Stimulated activated CD4-positive, alpha-beta T cell treated with anti-CD3 and anti-CD28 coated beads, Interleukin-15, amount 100 ng/mL, for 48 hours (primary cell): Measurements from ENCODE around the gene BFSP2.

Experiments used
- DNase-seq, 2 donors: peaks; one replicate each; pipeline ENCODE4 v3.0.0-alpha.2; 2020; ENCODE audit warnings: low read depth in 2 of 2

The BFSP2 gene

DNA sequence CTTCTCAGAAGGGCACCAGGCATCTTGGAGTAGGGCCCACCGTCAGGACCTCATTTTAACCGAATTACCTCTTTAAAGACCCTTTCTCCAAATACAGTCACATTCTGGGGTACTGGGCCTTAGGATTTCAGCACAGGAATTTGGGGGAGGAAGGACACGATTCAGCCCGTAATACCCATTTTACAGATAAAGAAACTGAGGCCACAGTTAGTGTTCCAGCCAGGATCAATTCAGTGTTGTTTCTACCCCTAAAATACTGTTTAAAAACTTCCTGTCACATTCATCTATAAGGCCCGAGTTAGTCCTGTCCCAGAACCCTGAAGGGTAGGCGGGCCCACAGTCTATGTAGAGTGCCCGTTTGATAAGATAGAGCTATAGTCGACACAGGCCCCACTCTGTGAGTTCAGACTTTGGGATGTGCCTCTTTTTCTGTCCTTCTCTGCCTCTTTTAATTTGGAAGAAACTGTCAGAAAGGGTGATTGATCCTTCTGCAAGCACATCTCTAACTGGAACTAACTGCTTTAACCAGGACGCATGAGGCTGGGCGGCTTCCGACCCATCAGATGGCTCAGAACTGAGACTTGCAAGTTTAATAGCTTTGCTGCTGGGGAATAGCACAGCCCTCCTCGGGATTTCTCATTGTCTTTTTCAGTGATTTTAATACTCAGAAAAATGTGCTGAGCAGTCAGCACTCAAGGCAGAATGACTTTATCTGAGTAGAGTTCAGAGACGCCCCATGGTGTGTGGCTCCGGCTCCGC, 19.5 kb downstream of the BFSP2 start:
- no peak for DNase-seq

DNA sequence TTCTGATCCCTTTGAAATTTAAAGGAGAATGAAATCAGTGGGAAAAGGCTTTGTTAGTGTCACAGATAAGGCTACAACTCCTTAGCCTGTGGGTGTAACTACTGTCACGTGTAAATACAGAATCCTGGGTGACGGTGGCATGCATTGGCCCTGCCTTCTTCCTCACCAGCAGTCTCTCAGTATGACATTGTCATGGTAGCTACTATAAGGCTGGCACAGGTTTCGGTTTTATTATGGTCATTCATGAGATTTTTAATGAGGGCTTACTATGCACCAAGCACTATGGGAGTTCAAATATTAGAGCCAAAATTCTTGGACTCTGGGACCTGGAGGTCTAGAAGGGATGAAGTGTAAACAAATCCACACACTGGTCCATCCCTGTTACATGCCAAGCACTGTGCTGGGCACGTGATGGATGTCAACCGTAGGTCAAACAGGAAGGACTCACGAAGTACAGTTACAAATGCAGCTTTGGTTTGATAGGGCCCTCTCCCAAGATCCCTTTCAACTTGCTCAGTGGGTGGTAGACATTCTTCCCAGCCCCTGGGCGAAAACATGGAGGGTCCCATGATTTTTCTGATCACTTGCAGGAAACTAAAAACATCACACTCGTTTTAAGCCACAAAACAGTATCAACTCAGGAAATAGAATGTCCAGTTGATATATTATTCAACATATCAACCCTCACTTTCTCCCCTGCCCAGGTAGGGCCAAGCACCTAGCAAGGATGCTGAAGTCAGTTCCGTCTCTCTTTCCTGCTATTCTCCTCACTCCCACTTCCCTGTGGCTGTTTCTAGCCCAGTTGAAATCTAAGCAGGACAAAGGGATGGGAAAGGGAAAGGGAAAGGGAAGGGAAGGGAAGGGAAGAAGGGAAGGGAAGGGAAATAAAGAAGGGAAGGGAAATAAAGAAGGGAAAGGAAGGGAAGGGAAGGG, 25.3 kb downstream of the BFSP2 start:
- no peak for DNase-seq

GRCh38 chr3:133425898-133426297, 26.0 kb downstream of the BFSP2 start:
- no peak for DNase-seq

DNA sequence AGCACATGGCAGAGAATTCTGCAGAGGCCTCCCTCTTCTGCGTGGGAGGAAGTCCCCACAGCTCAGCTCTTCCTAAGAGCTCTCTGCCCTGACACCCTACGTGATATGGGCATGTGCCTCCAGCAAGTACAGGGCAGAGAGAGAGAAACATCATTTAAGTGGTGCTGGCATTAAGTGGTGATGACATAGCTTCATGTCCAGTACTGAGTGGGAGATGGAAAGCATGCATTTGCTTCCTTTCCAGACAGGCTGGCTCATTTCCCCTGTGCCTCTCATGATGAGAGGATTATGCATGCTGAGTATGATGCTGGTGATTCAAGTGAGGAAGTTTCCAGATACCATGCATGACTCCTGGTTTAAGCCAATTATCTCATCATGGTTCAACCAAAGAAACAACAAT, 26.9 kb downstream of the BFSP2 start:
- no peak for DNase-seq

DNA sequence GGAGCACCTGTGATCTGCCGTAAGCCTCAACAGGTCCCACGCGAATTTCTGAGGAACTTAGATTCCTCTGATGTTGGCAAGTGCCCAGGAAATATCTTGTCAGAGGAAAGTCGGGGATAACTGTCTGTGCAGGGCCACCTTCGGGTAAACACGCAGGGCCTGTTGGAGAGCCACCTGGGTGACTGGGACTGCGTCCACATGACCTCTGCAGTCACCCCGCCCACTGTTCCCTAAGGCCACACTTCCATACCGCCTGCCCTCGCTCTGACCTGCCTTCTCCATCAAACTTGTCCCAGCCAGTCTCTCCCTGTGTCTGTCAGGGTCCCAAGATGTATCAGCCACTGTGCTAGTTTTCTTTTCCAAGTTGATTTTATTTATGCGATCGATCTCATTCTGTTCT, 28.7 kb downstream of the BFSP2 start:
- no peak for DNase-seq

GRCh38 chr3:133429063-133429462, 29.2 kb downstream of the BFSP2 start:
- no peak for DNase-seq

DNA sequence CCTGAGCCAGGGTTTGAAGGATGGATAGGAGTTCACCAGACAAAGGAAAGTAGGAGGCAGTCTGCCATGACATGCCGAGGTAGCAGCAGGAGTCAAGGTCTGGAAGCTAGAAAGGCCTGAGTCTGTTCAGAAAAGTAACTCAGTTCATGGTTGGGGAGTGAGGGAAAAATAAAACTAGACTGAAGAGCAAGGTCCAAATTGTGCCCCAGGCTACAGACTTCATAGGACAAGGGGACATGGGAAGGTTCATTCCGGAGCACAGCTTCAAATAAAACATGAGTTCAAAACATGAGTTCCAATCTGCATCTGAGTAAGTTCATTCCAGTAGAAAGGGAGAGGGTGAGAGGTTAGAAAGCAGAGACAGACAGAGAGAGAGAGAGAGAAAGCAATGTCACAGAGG, 39.7 kb downstream of the BFSP2 start:
- no peak for DNase-seq

GRCh38 chr3:133440652-133441051, 40.8 kb downstream of the BFSP2 start:
- DNase-seq, result no peak

GRCh38 chr3:133441867-133442270, 42.0 kb downstream of the BFSP2 start:
- DNase-seq, result no peak

DNA sequence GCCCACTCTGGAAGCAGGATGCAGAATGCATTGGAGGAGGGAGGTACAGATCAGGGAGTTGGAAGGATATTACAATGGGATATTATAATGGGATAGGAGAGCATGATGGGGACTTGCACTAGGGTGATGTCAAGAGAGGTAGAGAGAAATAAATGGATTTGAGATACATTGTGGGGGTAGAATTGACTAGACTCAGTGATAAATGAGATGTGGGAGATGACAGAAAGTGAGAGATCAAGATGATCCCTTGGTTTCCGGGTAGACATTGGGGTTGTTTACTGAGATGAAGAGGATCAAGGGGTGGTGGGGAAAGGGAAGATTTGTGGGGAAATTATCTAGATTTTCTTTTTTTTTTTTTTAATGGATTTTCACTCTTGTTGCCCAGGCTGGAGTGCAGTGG, 42.7 kb downstream of the BFSP2 start:
- DNase-seq, result no peak

GRCh38 chr3:133443649-133444422, 44.0 kb downstream of the BFSP2 start:
- DNase-seq, result no peak

GRCh38 chr3:133444423-133444774, 44.5 kb downstream of the BFSP2 start:
- no peak for DNase-seq

- no peak for DNase-seq
Observed at GRCh38 chr3:133445108-133445507, 45.3 kb downstream of the BFSP2 start.

- DNase-seq, result no peak
Observed at GRCh38 chr3:133447750-133448477, 48.1 kb downstream of the BFSP2 start.

- peak; percentile 45 to 60 for DNase-seq
Observed at GRCh38 chr3:133448478-133449122, 48.7 kb downstream of the BFSP2 start.

GRCh38 chr3:133451309-133451708, 51.5 kb downstream of the BFSP2 start:
- no peak for DNase-seq

- no peak for DNase-seq
Observed at GRCh38 chr3:133452641-133453319, 52.9 kb downstream of the BFSP2 start.

GRCh38 chr3:133453383-133453782, 53.5 kb downstream of the BFSP2 start:
- DNase-seq, result no peak

DNA sequence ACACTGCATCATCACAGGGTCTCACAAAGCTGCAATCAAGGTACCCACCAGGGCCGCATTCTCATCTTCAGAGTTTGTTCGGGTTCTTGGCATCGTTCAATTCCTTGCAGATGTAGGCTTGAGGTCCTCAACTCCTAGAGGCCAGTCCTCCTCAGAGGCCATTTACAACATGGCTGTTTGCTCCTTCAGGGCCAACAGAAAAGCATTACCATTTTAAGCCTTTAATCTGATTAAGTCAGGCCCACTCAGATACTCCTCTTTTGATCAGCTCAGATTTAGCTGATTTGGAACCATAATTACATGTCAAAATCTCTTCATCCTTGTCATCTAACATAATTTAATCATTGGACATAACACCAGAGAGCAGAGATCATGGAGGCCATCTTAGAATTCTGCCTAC, 55.4 kb downstream of the BFSP2 start:
- DNase-seq, result no peak

DNA sequence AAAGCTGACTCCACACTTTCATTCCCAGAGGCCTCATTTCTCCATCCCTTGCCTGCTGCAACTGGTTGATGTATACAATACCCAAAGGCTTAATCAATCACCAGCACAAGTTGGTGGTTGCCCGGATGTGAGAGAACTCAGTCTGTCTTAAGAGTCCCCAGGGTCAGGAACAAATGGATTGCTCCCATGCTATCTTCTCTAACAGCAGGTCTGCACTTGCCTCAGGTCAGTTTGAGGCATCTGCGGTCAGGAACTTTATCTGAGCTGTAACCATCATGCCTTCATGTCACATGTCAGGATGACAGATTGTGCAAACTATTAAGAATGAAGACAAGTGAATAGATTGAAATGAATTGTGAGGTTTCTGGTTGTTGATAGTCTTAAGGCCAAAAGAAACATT, 56.1 kb downstream of the BFSP2 start:
- DNase-seq, result no peak

GRCh38 chr3:133457025-133457424, 57.2 kb downstream of the BFSP2 start:
- no peak for DNase-seq
